ENCODE measurements around the gene KCP.

The KCP gene

GRCh38 chr7:128845475-128845874 lies 65.0 kb downstream of the KCP start:
- no peak overlapping the region for H3K4me3 ChIP-seq (ENCODE audit: low read depth, low read length)
- TF ChIP-seq, protein P1, sequence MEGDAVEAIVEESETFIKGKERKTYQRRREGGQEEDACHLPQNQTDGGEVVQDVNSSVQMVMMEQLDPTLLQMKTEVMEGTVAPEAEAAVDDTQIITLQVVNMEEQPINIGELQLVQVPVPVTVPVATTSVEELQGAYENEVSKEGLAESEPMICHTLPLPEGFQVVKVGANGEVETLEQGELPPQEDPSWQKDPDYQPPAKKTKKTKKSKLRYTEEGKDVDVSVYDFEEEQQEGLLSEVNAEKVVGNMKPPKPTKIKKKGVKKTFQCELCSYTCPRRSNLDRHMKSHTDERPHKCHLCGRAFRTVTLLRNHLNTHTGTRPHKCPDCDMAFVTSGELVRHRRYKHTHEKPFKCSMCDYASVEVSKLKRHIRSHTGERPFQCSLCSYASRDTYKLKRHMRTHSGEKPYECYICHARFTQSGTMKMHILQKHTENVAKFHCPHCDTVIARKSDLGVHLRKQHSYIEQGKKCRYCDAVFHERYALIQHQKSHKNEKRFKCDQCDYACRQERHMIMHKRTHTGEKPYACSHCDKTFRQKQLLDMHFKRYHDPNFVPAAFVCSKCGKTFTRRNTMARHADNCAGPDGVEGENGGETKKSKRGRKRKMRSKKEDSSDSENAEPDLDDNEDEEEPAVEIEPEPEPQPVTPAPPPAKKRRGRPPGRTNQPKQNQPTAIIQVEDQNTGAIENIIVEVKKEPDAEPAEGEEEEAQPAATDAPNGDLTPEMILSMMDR (IDR thresholded peaks at IDR 0.05; ENCODE audit: insufficient read depth, low read depth, low read length, missing control alignments), result no peak
- no peak for DNase-seq (ENCODE audit: low read depth)

DNA sequence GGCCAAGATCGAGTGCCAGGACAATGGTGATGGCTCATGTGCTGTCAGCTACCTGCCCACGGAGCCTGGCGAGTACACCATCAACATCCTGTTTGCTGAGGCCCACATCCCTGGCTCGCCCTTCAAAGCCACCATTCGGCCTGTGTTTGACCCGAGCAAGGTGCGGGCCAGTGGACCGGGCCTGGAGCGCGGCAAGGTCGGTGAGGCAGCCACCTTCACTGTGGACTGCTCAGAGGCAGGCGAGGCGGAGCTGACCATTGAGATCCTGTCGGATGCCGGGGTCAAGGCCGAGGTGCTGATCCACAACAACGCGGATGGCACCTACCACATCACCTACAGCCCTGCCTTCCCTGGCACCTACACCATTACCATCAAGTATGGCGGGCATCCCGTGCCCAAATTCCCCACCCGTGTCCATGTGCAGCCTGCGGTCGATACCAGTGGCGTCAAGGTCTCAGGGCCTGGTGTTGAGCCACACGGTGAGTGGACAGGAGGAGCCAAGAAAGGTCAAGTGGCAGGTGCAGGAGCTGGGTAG lies 65.7 kb downstream of the KCP start:
- no peak overlapping the region for H3K4me3 ChIP-seq (ENCODE audit: low read depth, low read length)
- DNase-seq (ENCODE audit: low read depth), result no peak
- TF ChIP-seq, protein P1 (IDR thresholded peaks at IDR 0.05; ENCODE audit: insufficient read depth, low read depth, low read length, missing control alignments), result no peak

GRCh38 chr7:128843938-128844621 lies 66.4 kb downstream of the KCP start:
- DNase-seq (ENCODE audit: low read depth), result no peak
- H3K4me3 ChIP-seq (ENCODE audit: low read depth, low read length), result no peak overlapping the region
- TF ChIP-seq, protein P1 (IDR thresholded peaks at IDR 0.05; ENCODE audit: insufficient read depth, low read depth, low read length, missing control alignments), result no peak

GRCh38 chr7:128842674-128843641 lies 67.6 kb downstream of the KCP start:
- TF ChIP-seq, protein P1 (IDR thresholded peaks at IDR 0.05; ENCODE audit: insufficient read depth, low read depth, low read length, missing control alignments), result no peak
- no peak overlapping the region for H3K4me3 ChIP-seq (ENCODE audit: low read depth, low read length)
- DNase-seq (ENCODE audit: low read depth), result no peak

DNA sequence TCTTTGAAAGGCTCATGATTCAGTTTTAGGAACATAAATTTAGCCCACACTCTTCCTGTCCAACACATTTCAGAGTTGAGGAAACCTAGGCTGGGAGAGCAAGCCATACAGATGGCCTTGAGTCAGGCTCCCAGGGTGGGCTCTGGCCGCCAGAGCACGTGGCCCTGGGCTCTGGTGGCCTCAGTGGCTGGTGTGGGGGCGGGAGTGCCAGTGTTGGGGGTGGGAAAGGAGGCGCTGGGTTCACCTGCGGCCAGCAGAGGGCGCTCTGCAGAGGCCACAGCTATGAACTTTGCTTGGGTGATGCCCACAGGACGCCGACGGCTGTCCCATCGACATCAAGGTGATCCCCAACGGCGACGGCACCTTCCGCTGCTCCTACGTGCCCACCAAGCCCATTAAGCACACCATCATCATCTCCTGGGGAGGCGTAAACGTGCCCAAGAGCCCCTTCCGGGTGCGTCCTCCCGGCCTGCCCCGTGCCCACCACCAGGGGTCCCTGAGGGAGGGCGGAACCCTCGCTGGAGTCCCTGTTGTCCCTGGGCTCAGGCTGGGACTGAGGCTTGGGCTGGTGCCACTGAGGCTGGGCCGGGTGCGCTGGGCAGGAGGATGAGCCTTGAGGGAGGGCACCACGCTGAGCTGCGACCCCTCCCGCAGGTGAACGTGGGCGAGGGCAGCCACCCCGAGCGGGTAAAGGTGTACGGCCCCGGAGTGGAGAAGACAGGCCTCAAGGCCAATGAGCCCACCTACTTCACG lies 68.4 kb downstream of the KCP start:
- DNase-seq (ENCODE audit: low read depth), result peak; percentile 66
- H3K4me3 ChIP-seq (ENCODE audit: low read depth, low read length), result no peak overlapping the region
- TF ChIP-seq, protein P1 (IDR thresholded peaks at IDR 0.05; ENCODE audit: insufficient read depth, low read depth, low read length, missing control alignments), result peak; percentile 85

DNA sequence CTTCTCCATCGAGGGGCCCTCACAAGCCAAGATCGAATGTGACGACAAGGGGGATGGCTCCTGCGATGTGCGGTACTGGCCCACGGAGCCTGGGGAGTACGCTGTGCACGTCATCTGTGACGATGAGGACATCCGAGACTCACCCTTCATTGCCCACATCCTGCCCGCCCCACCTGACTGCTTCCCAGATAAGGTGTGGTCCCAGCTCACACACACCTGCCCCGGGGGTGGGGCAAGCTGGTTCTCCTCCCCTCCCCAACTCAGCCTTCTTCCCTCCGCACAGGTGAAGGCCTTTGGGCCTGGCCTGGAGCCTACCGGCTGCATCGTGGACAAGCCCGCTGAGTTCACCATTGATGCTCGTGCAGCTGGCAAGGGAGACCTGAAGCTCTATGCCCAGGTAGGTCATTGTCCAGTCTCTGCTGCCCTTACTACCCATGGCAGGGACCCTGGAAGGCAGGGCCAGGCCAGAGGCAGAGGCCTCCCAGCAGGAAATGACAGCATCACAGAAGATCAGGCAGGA lies 69.3 kb downstream of the KCP start:
- H3K4me3 ChIP-seq (ENCODE audit: low read depth, low read length), result no peak overlapping the region
- TF ChIP-seq, protein P1 (IDR thresholded peaks at IDR 0.05; ENCODE audit: insufficient read depth, low read depth, low read length, missing control alignments), result no peak
- peak; percentile 20 for DNase-seq (ENCODE audit: low read depth)
